ENCODE data around the gene SPON1. TPM values are rescaled to one million over a fixed set of nuclear protein-coding genes. Genes with fewer than 3 reads are reported as not detected.
A peak's percentile ranks its signal among the peaks of the same experiment; 100 is the strongest.

The SPON1 gene
- total and polyA plus RNA-seq, 2 of the 8 experiments (the other 6 are each of a cell fraction or from before 2014, with no cell fraction given) = 1.5 to 5.4 TPM

GRCh38 chr11:14267861-14268635 lies 305.5 kb downstream of the SPON1 start:
- H3K79me1 ChIP-seq (ENCODE audit: low read depth, low read length) = no peaks in the 10 kb centered on the region; the same call in 1 of the 2 replicates
- H3K9me3 ChIP-seq (ENCODE audit: insufficient read depth in 2 of 2, low read depth in 1 of 2, low read length in 1 of 2) = peaks cover 11 to 18% of the 10 kb centered on the region in 2 experiments; a peak in 3 of 4 replicates
- no peak overlapping the region for H4K8ac ChIP-seq (ENCODE audit: extremely low read depth, insufficient read depth, low read length)
- H3K56ac ChIP-seq (replicated peaks; ENCODE audit: insufficient read length, low read depth, low read length) = no peak overlapping the region
- POLR2A ChIA-PET (ENCODE audit: partially characterized antibody) = interaction anchor here (1.0 to 1.3 kb wide), 4 partner anchors 10 to 154 kb away, joined by 3 to 4 read pairs (median 3); no protein-coding TSS in a partner anchor
- H3K4me3 ChIP-seq (ENCODE audit: extremely low read depth in 1 of 4, insufficient read depth in 2 of 4, low read depth in 3 of 4, low read length in 4 of 4) = no peak overlapping the region
- no peaks in the 10 kb centered on the region for H3K79me2 ChIP-seq (ENCODE audit: control insufficient read depth in 1 of 2, insufficient read depth in 2 of 2, low read length in 2 of 2)
- 90% methylated on average over 6 of the region's 6 CpGs; no CpG with 5 or more reads in 1 of the 2 experiments for WGBS, 2 experiments (ENCODE audit: extremely low coverage in 1 of 2, insufficient coverage in 1 of 2, insufficient read length in 1 of 2, insufficient replicate concordance in 2 of 2, low coverage in 1 of 2, low lambda C conversion rate in 2 of 2, missing lambda C conversion rate in 1 of 2)
- peaks cover 0 to 34% (median 6%) of the 10 kb centered on the region in 4 experiments; a peak in 5 of 8 replicates for H3K36me3 ChIP-seq (ENCODE audit: control insufficient read depth in 2 of 4, insufficient read depth in 4 of 4, low read length in 3 of 4)
- no peak overlapping the region for H4K5ac ChIP-seq (ENCODE audit: insufficient read length, low read depth, low read length)
- H4K20me1 ChIP-seq (replicated peaks in 1 of 2; ENCODE audit: control insufficient read depth in 1 of 2, insufficient read depth in 2 of 2, low read length in 2 of 2) = peaks cover 0 to 4% of the 10 kb centered on the region in 2 experiments
- H3K4me1 ChIP-seq (replicated peaks in 1 of 4; ENCODE audit: control insufficient read depth in 3 of 4, insufficient read depth in 4 of 4, low read length in 3 of 4) = no peaks in the 10 kb centered on the region
- no peak overlapping the region for H3K27ac ChIP-seq (ENCODE audit: low read depth, low read length)
- H3K9ac ChIP-seq (replicated peaks in 1 of 4; ENCODE audit: extremely low read depth in 1 of 4, low read depth in 3 of 4, low read length in 3 of 4) = no peak overlapping the region
- H2BK120ac ChIP-seq (replicated peaks; ENCODE audit: low read depth, low read length) = no peak overlapping the region
- peak in 1 of 2 experiments; percentile 41 for DNase-seq (ENCODE audit: low read depth in 1 of 2, low spot score in 2 of 2)
- FAIRE-seq = no peak
- no peak overlapping the region for H3K23ac ChIP-seq (ENCODE audit: insufficient read length)
- no peak overlapping the region for H2BK5ac ChIP-seq (ENCODE audit: low read depth, low read length)
- no peak overlapping the region for H3K18ac ChIP-seq (ENCODE audit: extremely low read depth, low read length)
- H3K27me3 ChIP-seq (replicated peaks in 1 of 4; ENCODE audit: control insufficient read depth in 3 of 4, extremely low read depth in 1 of 4, insufficient read depth in 3 of 4, low read length in 3 of 4) = peaks cover 0 to 2% (median 0%) of the 10 kb centered on the region in 4 experiments; a peak in 1 of 7 replicates
- no peak overlapping the region for H2BK15ac ChIP-seq (ENCODE audit: low read length)
- no peak overlapping the region for H3K14ac ChIP-seq (ENCODE audit: insufficient read length)
- H2BK12ac ChIP-seq (ENCODE audit: low read depth, low read length) = no peak overlapping the region
- H3K4ac ChIP-seq (replicated peaks; ENCODE audit: insufficient read length, low read depth, low read length) = no peak overlapping the region
- no peak overlapping the region for H3K4me2 ChIP-seq (ENCODE audit: insufficient read depth in 1 of 2, low read depth in 2 of 2, low read length in 2 of 2)
- TF ChIP-seq POLR2A (IDR thresholded peaks at IDR 0.05; ENCODE audit: control extremely low read depth in 1 of 2, low read depth in 2 of 2, low read length in 2 of 2) (peak in 1 of 2 experiments; percentile 30; a peak in 1 of 3 replicates), MAX (IDR thresholded peaks at IDR 0.05) (peak; percentile 58; the same call in 1 of the 2 replicates), GABPA (IDR thresholded peaks at IDR 0.05; ENCODE audit: borderline replicate concordance, insufficient read depth, low read length) (no peak), SUZ12 (IDR thresholded peaks at IDR 0.05; ENCODE audit: low read length) (no peak), KDM1A (IDR thresholded peaks at IDR 0.05; ENCODE audit: borderline replicate concordance, low read length) (no peak), RXRA (IDR thresholded peaks at IDR 0.05; ENCODE audit: insufficient read depth, low read depth, low read length) (no peak), TBP (IDR thresholded peaks at IDR 0.05; ENCODE audit: low read depth, low read length) (no peak), CREB1 (IDR thresholded peaks at IDR 0.05) (no peak)
- TF ChIP-seq, protein P1, sequence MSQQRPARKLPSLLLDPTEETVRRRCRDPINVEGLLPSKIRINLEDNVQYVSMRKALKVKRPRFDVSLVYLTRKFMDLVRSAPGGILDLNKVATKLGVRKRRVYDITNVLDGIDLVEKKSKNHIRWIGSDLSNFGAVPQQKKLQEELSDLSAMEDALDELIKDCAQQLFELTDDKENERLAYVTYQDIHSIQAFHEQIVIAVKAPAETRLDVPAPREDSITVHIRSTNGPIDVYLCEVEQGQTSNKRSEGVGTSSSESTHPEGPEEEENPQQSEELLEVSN (IDR thresholded peaks at IDR 0.05) = peak; percentile 95
- no peaks in the 10 kb centered on the region for H3K23me2 ChIP-seq (ENCODE audit: low read depth, low read length)
- CTCF ChIA-PET (ENCODE audit: partially characterized antibody) = interaction anchor here (2.7 kb wide), 1 partner anchor 33 kb away, joined by 6 read pairs; no protein-coding TSS in a partner anchor
- no peak overlapping the region for H4K91ac ChIP-seq (replicated peaks; ENCODE audit: insufficient read length, low read length)
- no peak overlapping the region for H2AK5ac ChIP-seq (ENCODE audit: low read depth, low read length)
- H2AFZ ChIP-seq (ENCODE audit: low read length) = no peak overlapping the region
- no peak overlapping the region for H2BK20ac ChIP-seq (ENCODE audit: low read length)
